ENCODE measurements around the gene GNA14.
"Not testable (repeated sequence)": the region's sequence is repeated elsewhere in the genome, so short reads cannot be mapped to it uniquely, and the experiment has no call there.

DNA sequence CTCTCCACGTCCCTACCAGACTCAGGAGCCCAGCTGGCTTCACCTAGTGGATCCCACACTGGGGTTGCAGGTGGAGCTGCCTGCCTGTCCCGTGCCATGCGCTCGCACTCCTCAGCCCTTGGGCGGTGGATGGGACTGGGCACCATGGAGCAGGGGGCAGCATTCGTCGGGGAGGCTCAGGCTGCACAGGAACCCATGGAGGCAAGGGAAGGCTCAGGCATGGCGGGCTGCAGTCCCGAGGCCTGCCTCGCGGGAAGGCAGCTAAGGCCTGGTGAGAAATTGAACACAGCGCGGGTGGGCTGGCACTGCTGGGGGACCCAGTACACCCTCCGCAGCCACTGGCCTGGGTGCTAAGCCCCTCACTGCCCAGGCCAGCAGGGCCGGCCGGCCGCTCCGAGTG, 157.8 kb downstream of the GNA14 start:
- TF ChIP-seq, protein P1, sequence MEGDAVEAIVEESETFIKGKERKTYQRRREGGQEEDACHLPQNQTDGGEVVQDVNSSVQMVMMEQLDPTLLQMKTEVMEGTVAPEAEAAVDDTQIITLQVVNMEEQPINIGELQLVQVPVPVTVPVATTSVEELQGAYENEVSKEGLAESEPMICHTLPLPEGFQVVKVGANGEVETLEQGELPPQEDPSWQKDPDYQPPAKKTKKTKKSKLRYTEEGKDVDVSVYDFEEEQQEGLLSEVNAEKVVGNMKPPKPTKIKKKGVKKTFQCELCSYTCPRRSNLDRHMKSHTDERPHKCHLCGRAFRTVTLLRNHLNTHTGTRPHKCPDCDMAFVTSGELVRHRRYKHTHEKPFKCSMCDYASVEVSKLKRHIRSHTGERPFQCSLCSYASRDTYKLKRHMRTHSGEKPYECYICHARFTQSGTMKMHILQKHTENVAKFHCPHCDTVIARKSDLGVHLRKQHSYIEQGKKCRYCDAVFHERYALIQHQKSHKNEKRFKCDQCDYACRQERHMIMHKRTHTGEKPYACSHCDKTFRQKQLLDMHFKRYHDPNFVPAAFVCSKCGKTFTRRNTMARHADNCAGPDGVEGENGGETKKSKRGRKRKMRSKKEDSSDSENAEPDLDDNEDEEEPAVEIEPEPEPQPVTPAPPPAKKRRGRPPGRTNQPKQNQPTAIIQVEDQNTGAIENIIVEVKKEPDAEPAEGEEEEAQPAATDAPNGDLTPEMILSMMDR (conservative IDR thresholded peaks at IDR 0.05; ENCODE audit: low read depth in 2 of 2): not testable (repeated sequence)
- TF ChIP-seq EZH2 (IDR thresholded peaks at IDR 0.05; ENCODE audit: low read depth, unreplicated experiment); EZH2phosphoT487 (IDR thresholded peaks at IDR 0.05; ENCODE audit: unreplicated experiment); POLR2AphosphoS5 (IDR thresholded peaks at IDR 0.05; ENCODE audit: low read depth); NANOG (IDR thresholded peaks at IDR 0.05; ENCODE audit: borderline replicate concordance); STAT1 (IDR thresholded peaks at IDR 0.05; ENCODE audit: unreplicated experiment); JUNB (IDR thresholded peaks at IDR 0.05; ENCODE audit: unreplicated experiment): not testable (repeated sequence)
- TF ChIP-seq, protein P2, sequence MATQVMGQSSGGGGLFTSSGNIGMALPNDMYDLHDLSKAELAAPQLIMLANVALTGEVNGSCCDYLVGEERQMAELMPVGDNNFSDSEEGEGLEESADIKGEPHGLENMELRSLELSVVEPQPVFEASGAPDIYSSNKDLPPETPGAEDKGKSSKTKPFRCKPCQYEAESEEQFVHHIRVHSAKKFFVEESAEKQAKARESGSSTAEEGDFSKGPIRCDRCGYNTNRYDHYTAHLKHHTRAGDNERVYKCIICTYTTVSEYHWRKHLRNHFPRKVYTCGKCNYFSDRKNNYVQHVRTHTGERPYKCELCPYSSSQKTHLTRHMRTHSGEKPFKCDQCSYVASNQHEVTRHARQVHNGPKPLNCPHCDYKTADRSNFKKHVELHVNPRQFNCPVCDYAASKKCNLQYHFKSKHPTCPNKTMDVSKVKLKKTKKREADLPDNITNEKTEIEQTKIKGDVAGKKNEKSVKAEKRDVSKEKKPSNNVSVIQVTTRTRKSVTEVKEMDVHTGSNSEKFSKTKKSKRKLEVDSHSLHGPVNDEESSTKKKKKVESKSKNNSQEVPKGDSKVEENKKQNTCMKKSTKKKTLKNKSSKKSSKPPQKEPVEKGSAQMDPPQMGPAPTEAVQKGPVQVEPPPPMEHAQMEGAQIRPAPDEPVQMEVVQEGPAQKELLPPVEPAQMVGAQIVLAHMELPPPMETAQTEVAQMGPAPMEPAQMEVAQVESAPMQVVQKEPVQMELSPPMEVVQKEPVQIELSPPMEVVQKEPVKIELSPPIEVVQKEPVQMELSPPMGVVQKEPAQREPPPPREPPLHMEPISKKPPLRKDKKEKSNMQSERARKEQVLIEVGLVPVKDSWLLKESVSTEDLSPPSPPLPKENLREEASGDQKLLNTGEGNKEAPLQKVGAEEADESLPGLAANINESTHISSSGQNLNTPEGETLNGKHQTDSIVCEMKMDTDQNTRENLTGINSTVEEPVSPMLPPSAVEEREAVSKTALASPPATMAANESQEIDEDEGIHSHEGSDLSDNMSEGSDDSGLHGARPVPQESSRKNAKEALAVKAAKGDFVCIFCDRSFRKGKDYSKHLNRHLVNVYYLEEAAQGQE (IDR thresholded peaks at IDR 0.05; ENCODE audit: unreplicated experiment): not testable (repeated sequence)

Measured in GM23338 (cell line).